Stimulated activated CD4-positive, alpha-beta T cell treated with anti-CD3 and anti-CD28 coated beads, Interleukin-4, amount 100 ng/mL, for 24 hours (primary cell): ENCODE measurements around the gene CEP70.
"Not testable (repeated sequence)": the region's sequence is repeated elsewhere in the genome, so short reads cannot be mapped to it uniquely, and the experiment has no call there.

Experiments
- DNase-seq: peaks from one replicate; pipeline ENCODE4 v3.0.0-alpha.2; 2020

CEP70 gene

GRCh38 chr3:138467931-138468330 is 126.1 kb downstream of the CEP70 start:
- DNase-seq, result no peak

GRCh38 chr3:138465925-138466324 is 128.1 kb downstream of the CEP70 start:
- DNase-seq, result no peak

- DNase-seq, result no peak
Measured at GRCh38 chr3:138465451-138465850, 128.6 kb downstream of the CEP70 start.

- DNase-seq, result no peak
Measured at GRCh38 chr3:138464491-138464860, 129.6 kb downstream of the CEP70 start.

- DNase-seq, result no peak
Measured at GRCh38 chr3:138463724-138464490, 130.2 kb downstream of the CEP70 start.

- no peak for DNase-seq
Measured at GRCh38 chr3:138461896-138462295, 132.2 kb downstream of the CEP70 start.

GRCh38 chr3:138461246-138461645 is 132.8 kb downstream of the CEP70 start:
- no peak for DNase-seq

GRCh38 chr3:138460536-138461205 is 133.4 kb downstream of the CEP70 start:
- no peak for DNase-seq

GRCh38 chr3:138459619-138460535 is 134.2 kb downstream of the CEP70 start:
- no peak for DNase-seq

GRCh38 chr3:138458774-138459499 is 135.1 kb downstream of the CEP70 start:
- DNase-seq, result no peak

GRCh38 chr3:138457863-138458735 is 136.0 kb downstream of the CEP70 start:
- no peak for DNase-seq

GRCh38 chr3:138456961-138457862 is 136.8 kb downstream of the CEP70 start:
- DNase-seq, result no peak

GRCh38 chr3:138455801-138456716 is 138.0 kb downstream of the CEP70 start:
- DNase-seq, result no peak

GRCh38 chr3:138453940-138454339 is 140.1 kb downstream of the CEP70 start:
- DNase-seq, result not testable (repeated sequence)

GRCh38 chr3:138452436-138452835 is 141.6 kb downstream of the CEP70 start:
- DNase-seq, result no peak

GRCh38 chr3:138451595-138452162 is 142.4 kb downstream of the CEP70 start:
- no peak for DNase-seq

- no peak for DNase-seq
Measured at GRCh38 chr3:138450704-138451424, 143.2 kb downstream of the CEP70 start.

- DNase-seq, result no peak
Measured at GRCh38 chr3:138450181-138450580, 143.9 kb downstream of the CEP70 start.
